ENCODE results near the gene DISP1. TPM values are rescaled to one million over a fixed set of nuclear protein-coding genes. Genes with fewer than 3 reads are reported as not detected.

DISP1 gene
- total and polyA plus RNA-seq, 7 donors = 1.4 to 5.8 (median 3.2) TPM

DNA sequence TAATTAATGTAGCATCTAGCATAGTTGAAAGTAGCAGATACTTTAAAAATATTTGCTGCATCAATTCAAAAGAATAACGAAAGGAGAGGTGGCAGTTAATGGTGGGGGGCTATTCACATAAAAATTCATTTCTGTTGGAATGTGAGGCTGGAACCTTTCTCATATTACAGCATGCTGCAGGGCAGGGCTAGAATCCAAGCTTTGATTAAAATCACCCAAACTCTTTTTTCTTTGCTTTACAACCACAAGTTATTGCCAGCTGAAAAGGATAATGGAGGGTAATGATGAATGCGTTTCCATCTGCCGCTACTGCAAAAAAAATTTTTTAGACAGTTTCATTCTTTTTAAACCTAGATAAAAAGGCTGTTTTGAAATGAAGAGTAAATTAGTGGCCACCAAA is 9.8 kb downstream of the DISP1 start:
- no peak overlapping the region for H3K4me3 ChIP-seq
- no peak overlapping the region for H3K27ac ChIP-seq
- no peaks in the 10 kb centered on the region for H3K27me3 ChIP-seq (ENCODE audit: insufficient read depth in 3 of 3, low read length in 2 of 3)
- TF ChIP-seq CTCF (IDR thresholded peaks at IDR 0.05) = no peak
- no peaks in the 10 kb centered on the region for H3K36me3 ChIP-seq (ENCODE audit: insufficient read depth in 1 of 2, low read depth in 1 of 2)
- intact Hi-C loops (cut with DNase I) = no loop called here
- H3K9me3 ChIP-seq = no peaks in the 10 kb centered on the region
- H3K4me1 ChIP-seq = peaks cover 5% of the 10 kb centered on the region
- 41 to 53% (median 49%) methylated on average over 3 of the region's 3 CpGs for WGBS, 3 donors
- ATAC-seq (no peak), DNase-seq (no peak)

DNA sequence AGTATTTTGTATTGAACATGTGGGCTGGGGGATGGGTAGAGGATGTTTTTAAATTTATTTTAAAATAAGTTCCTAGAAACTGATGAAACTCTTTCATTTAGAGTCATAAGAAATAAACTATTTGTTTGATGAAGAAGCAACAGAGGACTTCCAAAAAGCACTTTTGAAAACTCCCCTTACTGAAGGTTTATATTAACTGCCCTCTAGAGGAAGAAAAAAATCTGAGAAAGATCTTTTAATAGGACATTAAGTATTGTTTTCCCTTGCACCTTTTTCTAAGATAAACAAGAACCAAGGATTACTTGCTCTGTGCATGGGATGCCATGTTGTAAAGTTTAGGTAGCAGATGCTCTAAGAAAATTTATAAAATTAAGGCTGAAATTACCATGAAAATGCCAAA is 14.1 kb downstream of the DISP1 start:
- Histone ChIP-seq H3K4me1 (no peaks in the 10 kb centered on the region), H3K9me3 (no peaks in the 10 kb centered on the region), H3K27ac (no peak overlapping the region), H3K4me3 (no peak overlapping the region), H3K36me3 (ENCODE audit: insufficient read depth in 1 of 2, low read depth in 1 of 2) (no peaks in the 10 kb centered on the region), H3K27me3 (ENCODE audit: insufficient read depth in 3 of 3, low read length in 2 of 3) (no peaks in the 10 kb centered on the region)
- no peak for TF ChIP-seq CTCF (IDR thresholded peaks at IDR 0.05)
- intact Hi-C loops (cut with DNase I) = no loop called here
- DNase-seq (no peak), ATAC-seq (no peak)

GRCh38 chr1:222829868-222830267 is 15.0 kb downstream of the DISP1 start:
- TF ChIP-seq CTCF (IDR thresholded peaks at IDR 0.05) = no peak
- H3K4me1 ChIP-seq = peaks cover 5% of the 10 kb centered on the region
- ATAC-seq (no peak), DNase-seq (no peak)
- no peaks in the 10 kb centered on the region for H3K9me3 ChIP-seq
- no peaks in the 10 kb centered on the region for H3K27me3 ChIP-seq (ENCODE audit: insufficient read depth in 3 of 3, low read length in 2 of 3)
- H3K36me3 ChIP-seq (ENCODE audit: insufficient read depth in 1 of 2, low read depth in 1 of 2) = no peaks in the 10 kb centered on the region
- no peak overlapping the region for H3K4me3 ChIP-seq
- intact Hi-C loops (cut with DNase I) = no loop called here
- H3K27ac ChIP-seq = no peak overlapping the region

- Histone ChIP-seq H3K4me3 (no peak overlapping the region), H3K27ac (no peak overlapping the region), H3K36me3 (ENCODE audit: insufficient read depth in 1 of 2, low read depth in 1 of 2) (no peaks in the 10 kb centered on the region), H3K4me1 (peaks cover 5% of the 10 kb centered on the region), H3K9me3 (no peaks in the 10 kb centered on the region), H3K27me3 (ENCODE audit: insufficient read depth in 3 of 3, low read length in 2 of 3) (no peaks in the 10 kb centered on the region)
- DNase-seq (no peak), ATAC-seq (no peak)
- WGBS, 3 donors = 92 to 95% (median 92%) methylated on average over 2 of the region's 2 CpGs
- no peak for TF ChIP-seq CTCF (IDR thresholded peaks at IDR 0.05)
- intact Hi-C loops (cut with DNase I) = no loop called here
Observed at GRCh38 chr1:222833356-222833876, 18.6 kb downstream of the DISP1 start.

Data from psoas muscle (tissue), 8 donors.